Cardiac muscle cell (in vitro differentiated cells and primary cell): ENCODE data around the gene TMEM132A. TPM values are rescaled to one million over a fixed set of nuclear protein-coding genes. Genes with fewer than 3 reads are reported as not detected.

ENCODE experiments used
- DNase-seq, 2 donors: peaks; one replicate each; pipeline versions ENCODE4 v3.0.0 to v3.0.0-alpha.2; 2010 to 2017; ENCODE audit warnings: low read depth in 1 of 2, low spot score in 1 of 2
- H3K27ac ChIP-seq: fragments of 200-600 bp; sonication (generic); 2 replicates; pipeline ENCODE4 v1.5.1; 2016
- H3K27me3 ChIP-seq: fragments of 200-600 bp; sonication (generic); 2 replicates; pipeline ENCODE4 v1.6.0; 2016; ENCODE audit warnings: control low read depth
- H3K36me3 ChIP-seq: fragments of 200-600 bp; sonication (generic); 2 replicates; pipeline ENCODE4 v1.5.1; 2016; ENCODE audit warnings: control low read depth
- H3K4me1 ChIP-seq: fragments of 200-600 bp; sonication (generic); 2 replicates; pipeline ENCODE4 v1.8.1; 2017; ENCODE audit warnings: low read depth, mild to moderate bottlenecking, mixed run types
- H3K4me3 ChIP-seq: fragments of 200-600 bp; sonication (generic); 2 replicates; pipeline ENCODE4 v1.5.1; 2016; ENCODE audit warnings: mild to moderate bottlenecking
- H3K9me3 ChIP-seq: fragments of 200-600 bp; sonication (generic); 2 replicates; pipeline ENCODE4 v1.5.1; 2017; ENCODE audit warnings: low read depth, mild to moderate bottlenecking, control low read depth
- polyA plus RNA-seq: library from polyadenylated mRNA; unstranded; fragments of >200 nt; fragmentation: Nextera tagmentation; extraction: Ambion mirVana; gene quantifications from 2 replicates; pipeline ENCODE4 v1.2.1, GENCODE V29; 2016
- total RNA-seq: library from RNA; depleted of rRNA; stranded (reverse); fragments of >200 nt; gene quantifications from 2 replicates; pipeline ENCODE4 v1.2.3, GENCODE V29; 2016
- TF ChIP-seq, protein P1 (sequence below): IDR thresholded peaks from 2 replicates; pipeline ENCODE4 v1.5.1; 2012; ENCODE audit warnings: low read depth, mild to moderate bottlenecking, low read length

Gene TMEM132A
- total and polyA plus RNA-seq, 2 experiments from 2014 or later, result 154 to 176 TPM

DNA sequence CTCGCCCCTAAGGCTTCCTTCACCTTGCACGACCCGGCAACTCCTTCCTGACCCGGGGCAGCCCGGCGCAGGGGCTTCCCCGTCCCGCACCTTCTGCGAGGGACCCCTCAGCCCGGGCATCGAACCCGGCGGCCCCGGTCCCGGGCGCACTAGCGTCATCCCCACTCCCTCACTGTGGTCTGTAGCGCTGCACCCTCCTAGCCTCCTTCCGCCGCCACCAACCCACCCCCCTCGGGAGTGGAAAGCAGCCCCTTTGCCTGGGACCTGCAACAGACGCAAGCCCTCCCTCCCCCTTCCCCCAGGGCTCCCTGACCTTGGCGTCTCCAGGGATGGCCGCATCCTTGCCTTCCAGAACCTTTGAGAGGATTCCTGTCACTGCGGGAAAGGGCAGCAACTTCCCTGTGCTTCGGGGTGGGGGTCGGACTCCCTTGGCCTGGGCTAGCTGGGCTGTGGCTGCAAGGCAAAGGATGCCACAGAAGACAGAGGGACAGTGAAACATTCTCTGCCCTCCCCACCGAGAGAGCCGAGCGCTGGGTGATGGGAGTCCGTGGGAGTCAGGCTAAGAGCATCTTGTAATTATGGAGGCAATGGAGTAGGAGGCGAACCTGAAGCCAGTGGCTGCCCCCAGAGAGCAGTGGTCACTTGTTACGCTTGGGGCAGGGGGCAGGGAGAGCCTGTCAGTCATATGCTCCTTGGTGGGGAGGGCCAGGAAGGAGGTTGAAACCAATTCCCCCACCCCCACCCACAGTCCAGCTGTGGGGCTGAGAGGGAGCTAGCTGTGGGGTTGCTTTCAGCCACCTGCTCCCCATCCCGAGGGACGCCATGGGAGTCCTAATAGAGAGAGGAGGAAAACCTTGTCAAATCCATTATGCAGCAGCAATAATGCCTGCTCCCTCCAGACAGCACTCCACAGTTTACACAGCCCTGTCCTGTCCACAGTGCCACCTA lies 920 bp downstream of the TMEM132A start:
- TF ChIP-seq, protein P1, sequence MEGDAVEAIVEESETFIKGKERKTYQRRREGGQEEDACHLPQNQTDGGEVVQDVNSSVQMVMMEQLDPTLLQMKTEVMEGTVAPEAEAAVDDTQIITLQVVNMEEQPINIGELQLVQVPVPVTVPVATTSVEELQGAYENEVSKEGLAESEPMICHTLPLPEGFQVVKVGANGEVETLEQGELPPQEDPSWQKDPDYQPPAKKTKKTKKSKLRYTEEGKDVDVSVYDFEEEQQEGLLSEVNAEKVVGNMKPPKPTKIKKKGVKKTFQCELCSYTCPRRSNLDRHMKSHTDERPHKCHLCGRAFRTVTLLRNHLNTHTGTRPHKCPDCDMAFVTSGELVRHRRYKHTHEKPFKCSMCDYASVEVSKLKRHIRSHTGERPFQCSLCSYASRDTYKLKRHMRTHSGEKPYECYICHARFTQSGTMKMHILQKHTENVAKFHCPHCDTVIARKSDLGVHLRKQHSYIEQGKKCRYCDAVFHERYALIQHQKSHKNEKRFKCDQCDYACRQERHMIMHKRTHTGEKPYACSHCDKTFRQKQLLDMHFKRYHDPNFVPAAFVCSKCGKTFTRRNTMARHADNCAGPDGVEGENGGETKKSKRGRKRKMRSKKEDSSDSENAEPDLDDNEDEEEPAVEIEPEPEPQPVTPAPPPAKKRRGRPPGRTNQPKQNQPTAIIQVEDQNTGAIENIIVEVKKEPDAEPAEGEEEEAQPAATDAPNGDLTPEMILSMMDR, result no peak
- DNase-seq, result peak in 1 of 2 donors; percentile 31
- Histone ChIP-seq H3K36me3 (peaks cover 30% of the 10 kb centered on the region), H3K9me3 (no peaks in the 10 kb centered on the region), H3K27me3 (no peaks in the 10 kb centered on the region), H3K27ac (no peak overlapping the region), H3K4me3 (peak overlapping the region; percentile 85), H3K4me1 (no peaks in the 10 kb centered on the region)

DNA sequence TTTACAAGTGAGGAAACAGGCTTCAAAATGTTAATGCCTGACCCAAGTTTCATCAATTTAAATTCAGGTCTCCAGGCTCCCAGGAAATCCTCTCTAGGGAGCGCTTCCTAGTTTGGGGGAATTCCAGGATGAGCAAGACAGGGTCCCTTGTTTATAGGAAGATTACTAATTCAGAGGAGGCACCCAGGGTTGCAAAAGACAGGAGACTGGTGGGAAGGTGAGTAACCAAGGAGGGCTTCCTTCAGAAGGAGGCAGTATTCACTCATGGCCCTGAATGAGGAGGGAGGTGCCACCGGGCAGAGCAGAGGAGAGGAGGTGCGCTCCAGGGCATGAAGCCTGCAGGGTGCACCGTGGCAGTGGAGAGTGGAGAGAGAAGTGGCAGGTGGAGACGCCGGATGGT lies 1.6 kb downstream of the TMEM132A start:
- TF ChIP-seq, protein P1, result no peak
- H3K4me1 ChIP-seq, result no peaks in the 10 kb centered on the region
- H3K36me3 ChIP-seq, result peaks cover 24% of the 10 kb centered on the region
- DNase-seq, result peak in 1 of 2 donors; percentile 11
- no peaks in the 10 kb centered on the region for H3K9me3 ChIP-seq
- no peaks in the 10 kb centered on the region for H3K27me3 ChIP-seq
- no peak overlapping the region for H3K27ac ChIP-seq
- H3K4me3 ChIP-seq, result no peak overlapping the region

DNA sequence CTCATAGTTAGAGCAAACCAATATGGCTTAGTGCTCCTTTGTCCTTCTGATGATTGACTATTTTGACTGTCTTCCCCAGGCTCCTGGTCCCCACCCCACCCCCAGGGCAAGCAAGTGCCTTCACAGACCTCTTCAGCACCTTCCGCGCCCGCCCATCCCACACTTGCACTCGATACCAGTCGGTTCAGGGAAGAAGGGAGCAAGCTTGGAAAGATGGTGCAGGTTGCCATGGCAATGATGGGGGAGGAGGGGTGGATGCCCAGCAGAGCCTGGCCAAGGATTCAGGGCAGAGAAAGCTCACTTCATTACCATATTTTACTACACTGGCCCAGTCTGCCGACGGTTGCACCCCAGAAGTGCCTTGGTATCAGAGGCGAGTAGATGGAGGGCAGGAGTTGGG lies 2.2 kb downstream of the TMEM132A start:
- DNase-seq, result no peak
- TF ChIP-seq, protein P1, result no peak
- peaks cover 24% of the 10 kb centered on the region for H3K36me3 ChIP-seq
- no peaks in the 10 kb centered on the region for H3K4me1 ChIP-seq
- no peaks in the 10 kb centered on the region for H3K27me3 ChIP-seq
- H3K27ac ChIP-seq, result no peak overlapping the region
- no peak overlapping the region for H3K4me3 ChIP-seq
- H3K9me3 ChIP-seq, result no peaks in the 10 kb centered on the region

- TF ChIP-seq, protein P1, result no peak
Measured at GRCh38 chr11:60927061-60927592, 2.9 kb downstream of the TMEM132A start.

GRCh38 chr11:60927600-60927999 lies 3.3 kb downstream of the TMEM132A start:
- Histone ChIP-seq H3K9me3 (no peaks in the 10 kb centered on the region), H3K4me3 (no peak overlapping the region), H3K4me1 (no peaks in the 10 kb centered on the region), H3K27ac (no peak overlapping the region), H3K27me3 (no peaks in the 10 kb centered on the region), H3K36me3 (peaks cover 30% of the 10 kb centered on the region)
- no peak for DNase-seq
- TF ChIP-seq, protein P1, result no peak

More at GRCh38 chr11:60927061-60927592, 2.9 kb downstream of the TMEM132A start:
- DNase-seq, result no peak
- Histone ChIP-seq H3K9me3 (no peaks in the 10 kb centered on the region), H3K4me1 (no peaks in the 10 kb centered on the region), H3K36me3 (peaks cover 26% of the 10 kb centered on the region), H3K27me3 (no peaks in the 10 kb centered on the region), H3K4me3 (no peak overlapping the region), H3K27ac (no peak overlapping the region)
